Prostate gland (tissue), 2 donors: ENCODE results near the gene TFAP2E. TPM values are rescaled to one million over a fixed set of nuclear protein-coding genes. Genes with fewer than 3 reads are reported as not detected.
A peak's percentile ranks its signal among the peaks of the same experiment; 100 is the strongest.
"Not testable (repeated sequence)": the region's sequence is repeated elsewhere in the genome, so short reads cannot be mapped to it uniquely, and the experiment has no call there.

Source experiments
- DNase-seq: peaks from one replicate; pipeline ENCODE4 v3.0.0-alpha.2; 2019; ENCODE audit warnings: low spot score
- H3K27ac ChIP-seq, 2 donors: fragments of 200-600 bp; sonication (generic); 2 replicates each; pipeline ENCODE4 v1.5.1; 2017 to 2019
- H3K27me3 ChIP-seq: fragments of 200-600 bp; sonication (generic); replicated peaks from 2 replicates; pipeline ENCODE4 v1.5.1; 2019; ENCODE audit not compliant: insufficient read depth
- H3K36me3 ChIP-seq, 2 donors: fragments of 200-600 bp; sonication (generic); 1 replicate in 1 of 2; 2 replicates in 1 of 2; pipeline versions ENCODE4 v1.5.1 to v1.8.1; 2017 to 2019
- H3K4me1 ChIP-seq: fragments of 200-600 bp; sonication (generic); replicated peaks from 2 replicates; pipeline ENCODE4 v1.5.1; 2019
- H3K4me3 ChIP-seq, 2 donors: fragments of 200-600 bp; sonication (generic); 2 replicates each; pipeline ENCODE4 v1.5.1; 2017 to 2019
- H3K9me3 ChIP-seq: fragments of 200-600 bp; sonication (generic); 2 replicates; pipeline ENCODE4 v1.5.1; 2017
- CTCF ChIP-seq, 4 experiments: fragments of 200-600 bp in 2 of 4; fragments of 450-650 bp in 2 of 4; sonication (generic) in 2 of 4; IDR thresholded peaks; 1 replicate in 3 of 4; 2 replicates in 1 of 4; pipeline ENCODE4 v1.5.1; 2016 to 2019; ENCODE audit warnings: antibody characterized with exemption in 4 of 4, mild to moderate bottlenecking in 2 of 4, moderate library complexity in 2 of 4
- POLR2A ChIP-seq: fragments of 450-650 bp; IDR thresholded peaks from one replicate; pipeline ENCODE4 v1.6.1; 2016; ENCODE audit warnings: antibody characterized with exemption, mild to moderate bottlenecking
- POLR2AphosphoS5 ChIP-seq: sonication (generic); formaldehyde crosslinking; IDR thresholded peaks from one replicate; pipeline ENCODE4 v1.6.1; 2017; ENCODE audit warnings: antibody characterized with exemption
- WGBS: methylation state at CpG from one replicate; pipeline ENCODE4 v1.1.5; 2018; 5-methylcytosine and 5-hydroxymethylcytosine counted together
- intact Hi-C: fragments of 100-400 bp; cut with DNase I; formaldehyde crosslinking; loops from one replicate; pipeline ENCODE4 v1.14.2; 2022
- total RNA-seq, 2 donors: library from RNA; depleted of rRNA; stranded (reverse); fragments of >200 nt; gene quantifications; one replicate each; pipeline ENCODE4 v1.1.0, GENCODE V29; 2016

TFAP2E gene
- total RNA-seq, 2 donors from 2014 or later = 2.0 to 2.2 TPM

GRCh38 chr1:35574125-35574654 lies 1.1 kb downstream of the TFAP2E start:
- Histone ChIP-seq H3K4me1 (peaks cover 7% of the 10 kb centered on the region), H3K36me3 (no peaks in the 10 kb centered on the region), H3K27ac (no peak overlapping the region), H3K4me3 (no peak overlapping the region), H3K9me3 (no peaks in the 10 kb centered on the region), H3K27me3 (no peaks in the 10 kb centered on the region)
- no peak for DNase-seq
- intact Hi-C loops = no loop called here
- WGBS = 72% methylated on average over 48 of the region's 48 CpGs
- TF ChIP-seq POLR2A = no peak

- TF ChIP-seq POLR2A = no peak
- peak; percentile 34 for TF ChIP-seq POLR2AphosphoS5
- no peak for TF ChIP-seq CTCF (IDR thresholded peaks at IDR 0.05)
- intact Hi-C loops = no loop called here
- no peaks in the 10 kb centered on the region for H3K36me3 ChIP-seq
- DNase-seq = peak; percentile 36
- 80% methylated on average over 29 of the region's 30 CpGs for WGBS
- no peaks in the 10 kb centered on the region for H3K27me3 ChIP-seq
- no peak overlapping the region for H3K4me3 ChIP-seq
- no peaks in the 10 kb centered on the region for H3K9me3 ChIP-seq
- H3K4me1 ChIP-seq = peaks cover 7% of the 10 kb centered on the region
- peak overlapping the region in 1 of 2 donors; percentile 40 for H3K27ac ChIP-seq
These were observed 1.7 kb downstream of the TFAP2E start for GRCh38 chr1:35574655-35575415.

- WGBS = 91% methylated on average over 5 of the region's 5 CpGs
- peaks cover 7% of the 10 kb centered on the region for H3K4me1 ChIP-seq
- no peak for TF ChIP-seq POLR2A
- no peak for TF ChIP-seq CTCF (IDR thresholded peaks at IDR 0.05)
- TF ChIP-seq POLR2AphosphoS5 = no peak
- no peaks in the 10 kb centered on the region for H3K36me3 ChIP-seq
- DNase-seq = no peak
- no peak overlapping the region for H3K4me3 ChIP-seq
- peak overlapping the region in 1 of 2 donors; percentile 40 for H3K27ac ChIP-seq
- no peaks in the 10 kb centered on the region for H3K27me3 ChIP-seq
- no peaks in the 10 kb centered on the region for H3K9me3 ChIP-seq
- intact Hi-C loops = no loop called here
These were observed 2.4 kb downstream of the TFAP2E start for GRCh38 chr1:35575416-35575958.

GRCh38 chr1:35576061-35576765 lies 3.1 kb downstream of the TFAP2E start:
- Histone ChIP-seq H3K9me3 (no peaks in the 10 kb centered on the region), H3K36me3 (no peaks in the 10 kb centered on the region), H3K27ac (no peak overlapping the region), H3K4me3 (no peak overlapping the region), H3K4me1 (peaks cover 7% of the 10 kb centered on the region), H3K27me3 (no peaks in the 10 kb centered on the region)
- DNase-seq = no peak
- intact Hi-C loops = no loop called here
- TF ChIP-seq POLR2AphosphoS5 = no peak
- no peak for TF ChIP-seq CTCF (IDR thresholded peaks at IDR 0.05)
- no peak for TF ChIP-seq POLR2A
- WGBS = 70% methylated on average over 10 of the region's 10 CpGs

GRCh38 chr1:35576766-35577070 lies 3.6 kb downstream of the TFAP2E start:
- H3K9me3 ChIP-seq, DNase-seq, H3K4me1 ChIP-seq, H3K27ac ChIP-seq, H3K36me3 ChIP-seq, intact Hi-C loops, H3K27me3 ChIP-seq: not testable (repeated sequence)
- peak overlapping the region in 1 of 2 donors; percentile 16 for H3K4me3 ChIP-seq
- 43% methylated on average over 13 of the region's 37 CpGs for WGBS
